NCI-H510A (cell line): ENCODE results near the gene NUS1.
"Not testable (repeated sequence)": the region's sequence is repeated elsewhere in the genome, so short reads cannot be mapped to it uniquely, and the experiment has no call there.

Experiments used
- DNase-seq: peaks from one replicate; lab custom pipeline; 2025; lab: John Stamatoyannopoulos, UW

NUS1 gene

DNA sequence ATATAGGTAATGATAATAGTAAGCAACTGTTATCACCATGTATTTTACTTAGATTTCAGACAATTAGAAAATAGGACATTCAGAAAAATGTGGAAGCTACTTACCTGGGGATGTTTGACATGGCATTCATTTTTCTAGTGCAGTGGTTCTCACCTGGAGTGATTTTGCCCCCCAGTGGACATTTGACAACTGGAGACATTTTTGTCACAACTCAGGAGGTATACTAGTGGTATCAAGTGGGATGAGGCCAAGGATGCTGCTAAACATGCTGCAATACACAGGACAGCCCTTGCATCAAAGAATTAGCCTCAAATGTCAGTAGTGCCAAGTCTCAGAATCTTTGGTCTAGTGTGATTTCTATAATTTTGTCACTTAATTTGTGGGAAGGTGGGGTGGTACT lies 36.1 kb downstream of the NUS1 start:
- DNase-seq, result no peak

DNA sequence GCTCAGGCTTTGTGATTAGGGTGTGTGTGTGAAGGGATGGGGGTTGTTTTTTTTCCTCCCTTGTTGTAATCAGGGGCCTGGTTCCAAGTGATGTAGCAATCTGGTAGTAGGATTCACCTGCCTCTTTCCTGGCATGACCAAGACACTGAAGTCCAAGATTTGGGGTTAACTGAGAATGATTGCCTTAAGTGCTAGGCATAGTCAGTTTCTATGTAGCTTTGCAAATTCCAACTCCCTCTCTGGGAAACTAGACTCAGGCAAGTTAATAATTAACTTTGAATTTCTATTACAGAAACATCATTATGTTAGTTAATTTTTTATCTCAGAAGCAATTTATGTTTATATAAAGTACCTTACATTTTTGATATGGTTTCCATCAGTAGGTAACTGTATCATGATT lies 43.6 kb downstream of the NUS1 start:
- no peak for DNase-seq

DNA sequence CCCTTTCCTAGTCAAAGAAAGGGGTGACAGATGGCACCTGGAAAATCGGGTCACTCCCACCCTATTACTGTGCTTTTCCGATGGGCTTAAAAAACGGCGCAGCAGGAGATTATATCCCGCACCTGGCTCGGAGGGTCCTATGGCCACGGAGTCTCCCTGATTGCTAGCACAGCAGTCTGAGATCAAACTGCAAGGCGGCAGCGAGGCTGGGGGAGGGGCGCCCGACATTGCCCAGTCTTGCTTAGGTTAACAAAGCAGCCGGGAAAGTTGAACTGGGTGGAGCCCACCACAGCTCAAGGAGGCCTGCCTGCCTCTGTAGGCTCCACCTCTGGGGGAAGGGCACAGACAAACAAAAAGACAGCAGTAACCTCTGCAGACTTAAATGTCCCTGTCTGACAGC lies 46.3 kb downstream of the NUS1 start:
- not testable (repeated sequence) for DNase-seq

- DNase-seq, result no peak
These were observed 53.4 kb downstream of the NUS1 start for GRCh38 chr6:117728626-117729025.

GRCh38 chr6:117729613-117730012 lies 54.3 kb downstream of the NUS1 start:
- no peak for DNase-seq

- no peak for DNase-seq
These were observed 58.1 kb downstream of the NUS1 start for GRCh38 chr6:117733341-117733740.

GRCh38 chr6:117739869-117740268 lies 64.6 kb downstream of the NUS1 start:
- DNase-seq, result no peak

DNA sequence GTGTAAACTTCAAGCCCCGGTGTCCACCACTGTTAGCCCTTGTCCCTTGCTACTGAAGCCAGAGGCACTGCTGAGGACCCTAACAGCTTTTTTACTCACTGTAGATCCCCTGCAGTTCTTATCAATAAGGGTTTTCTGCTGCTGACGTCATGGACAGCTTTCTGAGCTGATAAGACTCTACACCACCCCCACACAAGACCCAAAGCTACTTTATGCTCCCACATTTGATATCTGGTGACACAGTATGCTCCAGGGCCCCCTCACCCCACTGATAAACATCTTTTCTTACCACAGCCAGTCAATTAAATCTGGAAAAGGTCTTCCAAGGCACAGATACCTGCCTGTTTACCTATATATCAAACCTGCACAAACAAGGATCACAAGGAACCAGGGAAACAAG lies 65.3 kb downstream of the NUS1 start:
- no peak for DNase-seq

DNA sequence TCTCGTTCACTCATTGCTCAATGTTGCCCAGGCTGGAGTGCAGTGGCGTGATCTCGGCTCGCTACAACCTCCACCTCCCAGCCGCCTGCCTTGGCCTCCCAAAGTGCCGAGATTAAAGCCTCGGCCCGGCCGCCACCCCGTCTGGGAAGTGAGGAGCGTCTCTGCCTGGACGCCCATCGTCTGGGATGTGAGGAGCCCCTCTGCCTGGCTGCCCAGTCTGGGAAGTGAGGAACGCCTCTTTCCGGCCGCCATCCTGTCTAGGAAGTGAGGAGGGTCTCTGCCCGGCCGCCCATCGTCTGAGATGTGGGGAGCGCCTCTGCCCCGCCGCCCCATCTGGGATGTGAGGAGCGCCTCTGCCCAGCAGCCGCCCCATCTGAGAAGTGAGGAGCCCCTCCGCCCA lies 75.4 kb downstream of the NUS1 start:
- DNase-seq, result not testable (repeated sequence)
